ENCODE measurements around the gene VRK2.

VRK2 gene

DNA sequence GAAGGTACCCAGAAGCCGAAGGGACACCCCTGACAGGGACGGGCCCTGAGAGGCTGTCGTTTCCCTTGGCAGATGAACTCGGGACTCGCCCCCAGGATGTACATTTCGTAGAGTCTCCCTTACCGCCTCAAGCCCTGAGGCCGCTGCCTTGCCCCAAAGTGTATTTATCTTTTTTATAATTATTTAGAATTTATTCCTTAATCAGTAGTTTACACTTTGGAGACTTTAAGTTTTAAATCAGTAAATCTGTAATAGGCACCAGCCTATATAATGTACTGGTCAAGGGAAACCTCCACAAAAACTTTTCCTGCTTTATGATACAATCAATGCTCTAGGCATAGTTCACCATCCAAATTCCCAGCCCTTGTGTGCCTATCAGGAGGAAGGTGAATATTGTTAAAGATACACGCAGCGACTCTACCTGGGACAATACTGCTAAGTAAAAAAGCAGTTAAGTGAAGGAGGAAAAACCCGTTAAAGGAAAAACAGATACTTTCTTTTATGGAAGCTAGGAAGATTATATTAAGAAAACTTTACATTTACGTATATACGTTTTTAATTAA is 848 bp downstream of the VRK2 start:
- H3K27ac ChIP-seq (ENCODE audit: low read length) = peak overlapping the region; percentile 75
- H3K4me1 ChIP-seq (ENCODE audit: insufficient read depth, low read length) = peaks cover 35% of the 10 kb centered on the region
- no peak for DNase-seq
- H3K4me2 ChIP-seq (ENCODE audit: insufficient read depth, low read length) = peak overlapping the region; percentile 70
- TF ChIP-seq EZH2 (IDR thresholded peaks at IDR 0.05; ENCODE audit: borderline replicate concordance, low read depth, low read length, severe bottlenecking) (no peak), CTCF (IDR thresholded peaks at IDR 0.05; ENCODE audit: borderline replicate concordance, extremely low read depth, low read length, poor library complexity, severe bottlenecking) (no peak)
- peaks cover 3% of the 10 kb centered on the region for H3K79me2 ChIP-seq (ENCODE audit: insufficient read depth, low read length)
- no peaks in the 10 kb centered on the region for H3K9me3 ChIP-seq (ENCODE audit: insufficient read depth, low read length, severe bottlenecking)
- H3K36me3 ChIP-seq (ENCODE audit: insufficient read depth, low read length) = peaks cover 5% of the 10 kb centered on the region; the same call in 1 of the 2 replicates
- H3K9ac ChIP-seq (ENCODE audit: low read depth, low read length) = peak overlapping the region; percentile 78
- H4K20me1 ChIP-seq (ENCODE audit: insufficient read depth, low read length) = no peaks in the 10 kb centered on the region
- H2AFZ ChIP-seq (ENCODE audit: low read depth, low read length) = peak overlapping the region; percentile 88
- ATAC-seq (ENCODE audit: insufficient read depth, low read depth) = peak; percentile 53
- H3K27me3 ChIP-seq (ENCODE audit: insufficient read depth, low read length, poor library complexity) = no peaks in the 10 kb centered on the region
- H3K4me3 ChIP-seq (ENCODE audit: low read depth in 1 of 2, low read length in 2 of 2) = peak overlapping the region; percentile 43 to 68; a peak in 3 of 4 replicates

DNA sequence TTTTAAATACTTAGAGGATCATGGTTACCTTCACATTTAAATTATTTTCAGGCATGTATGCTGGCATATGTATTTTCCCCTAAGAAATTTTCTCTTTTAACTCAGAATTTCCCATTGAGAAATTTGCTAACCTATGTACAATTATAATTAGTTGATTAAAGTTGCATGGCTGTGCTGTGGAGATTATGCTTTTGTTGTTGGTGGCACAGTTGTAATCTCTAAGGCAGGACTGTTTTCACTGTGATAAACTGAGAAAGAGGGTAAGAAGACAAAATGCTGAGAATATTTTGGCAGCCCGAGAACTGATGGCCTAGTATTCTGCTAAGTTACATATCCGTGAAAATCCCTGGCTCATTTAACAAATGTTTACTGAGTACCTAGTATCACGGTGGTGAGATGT is 1.4 kb downstream of the VRK2 start:
- no peak for TF ChIP-seq CTCF (IDR thresholded peaks at IDR 0.05; ENCODE audit: borderline replicate concordance, extremely low read depth, low read length, poor library complexity, severe bottlenecking)
- no peak for TF ChIP-seq EZH2 (IDR thresholded peaks at IDR 0.05; ENCODE audit: borderline replicate concordance, low read depth, low read length, severe bottlenecking)
- ATAC-seq (ENCODE audit: insufficient read depth, low read depth) (no peak), DNase-seq (no peak)
- peak overlapping the region; percentile 78 for H3K9ac ChIP-seq (ENCODE audit: low read depth, low read length)
- H3K36me3 ChIP-seq (ENCODE audit: insufficient read depth, low read length) = peaks cover 5% of the 10 kb centered on the region; the same call in 1 of the 2 replicates
- H2AFZ ChIP-seq (ENCODE audit: low read depth, low read length) = peak overlapping the region; percentile 88
- peaks cover 3% of the 10 kb centered on the region for H3K79me2 ChIP-seq (ENCODE audit: insufficient read depth, low read length)
- no peaks in the 10 kb centered on the region for H4K20me1 ChIP-seq (ENCODE audit: insufficient read depth, low read length)
- peaks cover 35% of the 10 kb centered on the region for H3K4me1 ChIP-seq (ENCODE audit: insufficient read depth, low read length)
- H3K9me3 ChIP-seq (ENCODE audit: insufficient read depth, low read length, severe bottlenecking) = no peaks in the 10 kb centered on the region
- peak overlapping the region in 1 of 2 experiments; percentile 68; a peak in 2 of 4 replicates for H3K4me3 ChIP-seq (ENCODE audit: low read depth in 1 of 2, low read length in 2 of 2)
- no peaks in the 10 kb centered on the region for H3K27me3 ChIP-seq (ENCODE audit: insufficient read depth, low read length, poor library complexity)
- H3K27ac ChIP-seq (ENCODE audit: low read length) = no peak overlapping the region
- H3K4me2 ChIP-seq (ENCODE audit: insufficient read depth, low read length) = peak overlapping the region; percentile 70

- no peak for DNase-seq
- no peak for ATAC-seq (ENCODE audit: insufficient read depth, low read depth)
- no peak for TF ChIP-seq EZH2 (IDR thresholded peaks at IDR 0.05; ENCODE audit: borderline replicate concordance, low read depth, low read length, severe bottlenecking)
- TF ChIP-seq CTCF (IDR thresholded peaks at IDR 0.05; ENCODE audit: borderline replicate concordance, extremely low read depth, low read length, poor library complexity, severe bottlenecking) = no peak
- Histone ChIP-seq H3K4me2 (ENCODE audit: insufficient read depth, low read length) (no peak overlapping the region), H4K20me1 (ENCODE audit: insufficient read depth, low read length) (no peaks in the 10 kb centered on the region), H3K79me2 (ENCODE audit: insufficient read depth, low read length) (peaks cover 3% of the 10 kb centered on the region), H3K9ac (ENCODE audit: low read depth, low read length) (no peak overlapping the region), H3K9me3 (ENCODE audit: insufficient read depth, low read length, severe bottlenecking) (no peaks in the 10 kb centered on the region), H2AFZ (ENCODE audit: low read depth, low read length) (no peak overlapping the region), H3K4me1 (ENCODE audit: insufficient read depth, low read length) (peaks cover 19% of the 10 kb centered on the region), H3K4me3 (ENCODE audit: low read depth in 1 of 2, low read length in 2 of 2) (no peak overlapping the region), H3K27ac (ENCODE audit: low read length) (no peak overlapping the region), H3K36me3 (ENCODE audit: insufficient read depth, low read length) (peaks cover 5% of the 10 kb centered on the region; the same call in 1 of the 2 replicates), H3K27me3 (ENCODE audit: insufficient read depth, low read length, poor library complexity) (no peaks in the 10 kb centered on the region)
Observed at GRCh38 chr2:58051445-58051844, 4.8 kb downstream of the VRK2 start.

All from DND-41 (cell line).